Testis (tissue), 3 donors: Measurements from ENCODE around the gene REEP5. TPM values are rescaled to one million over a fixed set of nuclear protein-coding genes. Genes with fewer than 3 reads are reported as not detected.

ENCODE experiments used
- DNase-seq: peaks from one replicate; pipeline ENCODE4 v3.0.0-alpha.2; 2019
- H3K27ac ChIP-seq, 2 donors: fragments of 200-600 bp; sonication (generic); one replicate each; pipeline ENCODE4 v1.5.1; 2019
- H3K27me3 ChIP-seq: fragments of 200-600 bp; sonication (generic); one replicate; pipeline ENCODE4 v1.5.1; 2019
- H3K36me3 ChIP-seq: fragments of 200-600 bp; sonication (generic); one replicate; pipeline ENCODE4 v1.5.1; 2017; ENCODE audit warnings: low read depth; ENCODE audit errors: missing control alignments
- H3K4me1 ChIP-seq: fragments of 200-600 bp; sonication (generic); one replicate; pipeline ENCODE4 v1.5.1; 2019
- H3K4me3 ChIP-seq, 2 donors: fragments of 200-600 bp; sonication (generic); one replicate each; pipeline ENCODE4 v1.5.1; 2017 to 2019
- H3K9me3 ChIP-seq: fragments of 200-600 bp; sonication (generic); one replicate; pipeline ENCODE4 v1.5.1; 2017
- CTCF ChIP-seq, 3 experiments: fragments of 450-650 bp in 2 of 3; fragments of 200-600 bp in 1 of 3; sonication (generic) in 1 of 3; IDR thresholded peaks; one replicate each; pipeline ENCODE4 v1.5.1; 2016 to 2019; ENCODE audit warnings: antibody characterized with exemption in 3 of 3, mild to moderate bottlenecking in 2 of 3, moderate library complexity in 1 of 3
- POLR2A ChIP-seq: fragments of 450-650 bp; IDR thresholded peaks from one replicate; pipeline ENCODE4 v1.6.1; 2017; ENCODE audit warnings: antibody characterized with exemption, mild to moderate bottlenecking, moderate library complexity
- WGBS, 2 donors: methylation state at CpG; one replicate each; pipeline ENCODE4 v1.1.5; 2018; 5-methylcytosine and 5-hydroxymethylcytosine counted together
- intact Hi-C: fragments of 100-400 bp; cut with DNase I; formaldehyde crosslinking; loops from one replicate; pipeline ENCODE4 v1.15.1; 2023; ENCODE audit warnings: low total_unique reads
- polyA plus RNA-seq: library from polyadenylated mRNA; stranded (reverse); fragments of 350-450 nt; fragmentation: Illumina TruSeq; extraction: RNeasy Lipid Tissue Mini Kit (QIAGEN cat#74804); gene quantifications from one replicate; pipeline ENCODE4 v1.2.3, GENCODE V29; 2014; ENCODE audit warnings: low read depth, low replicate concordance; ENCODE audit not compliant: insufficient read depth
- total RNA-seq, 2 donors: library from RNA; depleted of rRNA; stranded (reverse); fragments of >200 nt; gene quantifications; one replicate each; pipeline ENCODE4 v1.2.3, GENCODE V29; 2016

The REEP5 gene
- total and polyA plus RNA-seq, 3 donors from 2014 or later = 33.3 to 75.6 (median 34.2) TPM

DNA sequence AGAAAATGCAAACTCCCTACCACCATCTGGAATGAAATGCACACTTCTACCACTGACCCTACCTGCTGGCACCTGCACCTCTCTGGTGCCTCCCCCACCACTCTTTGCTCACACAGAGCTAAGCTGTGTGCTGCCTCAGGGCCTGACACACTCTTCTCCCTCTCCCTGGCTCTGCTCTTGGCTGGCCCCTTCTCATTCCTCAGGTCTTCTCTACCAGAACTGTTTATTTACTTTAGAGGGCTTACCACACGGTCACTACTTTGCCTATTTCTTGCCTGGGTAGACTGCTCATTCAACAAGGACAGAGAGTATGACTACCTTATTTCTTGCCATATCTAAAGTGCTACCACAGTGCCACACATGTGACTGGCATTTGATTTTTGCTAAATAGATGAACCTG lies 3.3 kb downstream of the REEP5 start:
- Histone ChIP-seq H3K4me3 (no peak overlapping the region), H3K27me3 (no peaks in the 10 kb centered on the region), H3K27ac (no peak overlapping the region), H3K9me3 (no peaks in the 10 kb centered on the region), H3K4me1 (peaks cover 4% of the 10 kb centered on the region), H3K36me3 (no peaks in the 10 kb centered on the region)
- TF ChIP-seq CTCF (IDR thresholded peaks at IDR 0.05) = no peak
- TF ChIP-seq POLR2A = no peak
- no peak for DNase-seq
- WGBS, 2 donors = 72 to 77% methylated on average over 1 of the region's 1 CpG
- intact Hi-C loops = no loop called here

- peaks cover 1% of the 10 kb centered on the region for H3K4me1 ChIP-seq
- WGBS, 2 donors = 80 to 84% methylated on average over 3 of the region's 3 CpGs
These were observed 3.9 kb downstream of the REEP5 start for GRCh38 chr5:112918136-112918535.

DNA sequence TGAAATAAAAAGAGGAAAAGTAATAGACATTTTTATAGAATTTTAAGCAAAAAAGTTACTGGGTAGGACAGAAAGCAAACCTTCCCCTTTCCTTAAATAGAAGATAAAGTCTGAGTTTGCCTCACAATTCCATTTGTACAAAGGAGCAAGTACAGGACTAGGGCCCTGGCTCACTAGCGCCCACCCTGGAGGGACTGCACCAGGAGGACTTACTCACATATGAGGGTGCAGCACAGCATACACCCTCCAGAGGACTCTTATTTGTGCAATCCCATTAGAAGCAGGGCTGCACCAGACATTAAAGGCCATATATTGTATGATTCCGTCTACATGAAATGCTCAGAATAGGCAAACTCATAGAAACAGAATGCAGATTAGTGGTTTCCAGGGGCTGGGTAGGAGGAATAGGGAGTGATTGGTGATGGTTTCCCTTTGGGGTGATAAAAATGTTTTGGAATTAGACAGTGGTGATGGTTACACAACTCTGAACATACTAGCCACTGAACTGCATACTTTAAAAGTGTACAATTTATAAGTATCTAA lies 4.5 kb downstream of the REEP5 start:
- Histone ChIP-seq H3K27ac (no peak overlapping the region), H3K4me1 (no peaks in the 10 kb centered on the region)

More at GRCh38 chr5:112918136-112918535, 3.9 kb downstream of the REEP5 start:
- no peak overlapping the region for H3K4me3 ChIP-seq
- H3K27me3 ChIP-seq = no peaks in the 10 kb centered on the region
- H3K36me3 ChIP-seq = no peaks in the 10 kb centered on the region
- intact Hi-C loops = no loop called here
- no peaks in the 10 kb centered on the region for H3K9me3 ChIP-seq
- no peak for TF ChIP-seq CTCF (IDR thresholded peaks at IDR 0.05)
- no peak for TF ChIP-seq POLR2A
- H3K27ac ChIP-seq = no peak overlapping the region
- DNase-seq = no peak

DNA sequence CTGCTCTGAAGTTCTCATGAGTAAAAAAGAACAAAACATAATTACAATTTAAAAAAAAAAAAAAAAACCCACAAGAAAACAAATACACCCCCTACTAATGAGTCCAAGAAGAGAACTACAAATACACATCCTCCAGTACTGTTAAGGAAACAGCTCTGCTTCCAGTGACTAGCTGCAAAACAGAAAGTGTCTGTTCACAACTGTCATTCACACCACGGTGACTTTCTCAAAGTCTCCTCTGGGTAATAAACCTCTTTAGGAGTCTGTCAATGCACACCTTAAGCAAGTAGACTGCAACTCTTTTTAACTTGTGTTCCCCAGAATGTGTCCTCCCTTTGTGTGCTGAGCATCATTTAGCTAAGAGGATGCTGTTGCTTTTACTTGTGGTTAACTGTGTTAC lies 6.2 kb downstream of the REEP5 start:
- intact Hi-C loops = no loop called here
- Histone ChIP-seq H3K27ac (no peak overlapping the region), H3K9me3 (no peaks in the 10 kb centered on the region), H3K36me3 (no peaks in the 10 kb centered on the region), H3K4me3 (no peak overlapping the region), H3K27me3 (no peaks in the 10 kb centered on the region), H3K4me1 (no peaks in the 10 kb centered on the region)
- WGBS, 2 donors = 31 to 41% methylated on average over 1 of the region's 1 CpG
- DNase-seq = no peak
- TF ChIP-seq CTCF (IDR thresholded peaks at IDR 0.05) = no peak
- TF ChIP-seq POLR2A = no peak

More for the DNA sequence above, 4.5 kb downstream of the REEP5 start:
- WGBS, 2 donors = 96% methylated on average over 2 of the region's 2 CpGs
- H3K9me3 ChIP-seq = no peaks in the 10 kb centered on the region
- H3K36me3 ChIP-seq = no peaks in the 10 kb centered on the region
- no peak overlapping the region for H3K4me3 ChIP-seq
- no peak for DNase-seq
- intact Hi-C loops = no loop called here
- TF ChIP-seq CTCF (IDR thresholded peaks at IDR 0.05) (no peak), POLR2A (no peak)
- H3K27me3 ChIP-seq = no peaks in the 10 kb centered on the region

DNA sequence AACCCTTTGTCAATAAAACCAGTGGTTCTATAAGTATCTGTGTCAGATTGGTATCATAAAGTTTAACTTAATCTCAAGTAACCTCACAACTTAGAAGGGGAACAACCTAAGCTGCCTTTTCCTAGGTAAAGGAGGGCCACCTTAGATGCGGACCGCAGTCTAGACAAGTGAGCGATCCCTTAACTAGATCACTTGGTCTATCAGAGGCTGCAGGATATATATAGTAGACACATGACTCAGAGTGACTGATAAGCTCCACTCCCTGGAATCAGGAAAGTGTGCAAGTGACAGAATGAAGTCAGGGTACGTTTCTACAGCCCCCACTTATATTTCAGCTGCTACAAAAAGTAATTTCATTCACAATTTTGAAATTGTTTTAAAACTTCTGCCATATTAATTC lies 7.4 kb downstream of the REEP5 start:
- Histone ChIP-seq H3K27ac (no peak overlapping the region), H3K9me3 (no peaks in the 10 kb centered on the region), H3K4me1 (no peaks in the 10 kb centered on the region), H3K4me3 (no peak overlapping the region), H3K36me3 (no peaks in the 10 kb centered on the region), H3K27me3 (no peaks in the 10 kb centered on the region)
- WGBS, 2 donors = 81 to 88% methylated on average over 4 of the region's 4 CpGs
- no peak for TF ChIP-seq CTCF (IDR thresholded peaks at IDR 0.05)
- TF ChIP-seq POLR2A = no peak
- intact Hi-C loops = no loop called here
- no peak for DNase-seq
